Hematopoietic multipotent progenitor cell treated with erythropoietin and hydrocortisone succinate and interleukin-3 and kit ligand, for 8 days (in vitro differentiated cells): ENCODE results near the gene GZMM.

Experiments
- DNase-seq: peaks from one replicate; pipeline ENCODE4 v3.0.0-alpha.2; 2015

GZMM gene

DNA sequence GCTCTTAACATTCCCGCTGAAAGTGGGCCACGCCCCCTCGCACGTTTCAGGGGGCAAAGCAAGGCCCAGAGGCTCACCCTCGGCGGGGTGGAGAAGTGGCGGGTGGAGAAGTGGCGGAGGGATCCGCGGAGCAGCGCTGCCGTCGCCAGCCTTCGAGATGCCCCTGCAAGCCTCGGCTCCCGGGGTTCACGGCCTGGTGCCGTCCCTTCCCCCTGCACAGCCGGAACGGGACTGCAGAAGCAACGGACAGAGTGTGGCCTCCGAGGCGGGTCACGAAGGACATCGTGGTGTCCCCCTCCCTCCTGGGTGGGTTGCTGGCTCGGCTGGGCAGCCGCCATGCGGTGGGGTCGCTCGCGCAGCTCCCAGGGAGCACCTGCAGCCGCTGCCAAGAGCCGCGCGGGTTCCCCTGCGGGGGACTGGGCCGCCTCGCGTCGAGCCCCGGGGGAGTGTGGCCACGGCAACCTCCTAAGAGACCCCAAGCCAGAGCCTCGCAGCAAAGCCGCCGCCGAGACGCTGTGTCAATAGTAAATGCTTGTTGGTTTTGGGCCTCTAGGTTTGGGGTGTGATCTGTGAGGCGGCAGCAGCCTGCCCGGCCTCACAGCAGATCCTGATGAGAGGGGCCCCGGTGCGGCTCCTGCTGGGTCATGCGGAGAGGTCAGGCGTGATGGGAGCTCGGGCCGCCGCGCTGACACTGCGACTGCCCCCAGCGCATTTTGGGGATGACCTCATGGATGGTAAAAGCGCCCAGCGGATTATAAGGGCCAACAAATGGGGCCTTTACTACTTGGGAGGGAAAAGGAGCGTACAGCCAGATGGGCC is 31.1 kb upstream of the GZMM start:
- no peak for DNase-seq

DNA sequence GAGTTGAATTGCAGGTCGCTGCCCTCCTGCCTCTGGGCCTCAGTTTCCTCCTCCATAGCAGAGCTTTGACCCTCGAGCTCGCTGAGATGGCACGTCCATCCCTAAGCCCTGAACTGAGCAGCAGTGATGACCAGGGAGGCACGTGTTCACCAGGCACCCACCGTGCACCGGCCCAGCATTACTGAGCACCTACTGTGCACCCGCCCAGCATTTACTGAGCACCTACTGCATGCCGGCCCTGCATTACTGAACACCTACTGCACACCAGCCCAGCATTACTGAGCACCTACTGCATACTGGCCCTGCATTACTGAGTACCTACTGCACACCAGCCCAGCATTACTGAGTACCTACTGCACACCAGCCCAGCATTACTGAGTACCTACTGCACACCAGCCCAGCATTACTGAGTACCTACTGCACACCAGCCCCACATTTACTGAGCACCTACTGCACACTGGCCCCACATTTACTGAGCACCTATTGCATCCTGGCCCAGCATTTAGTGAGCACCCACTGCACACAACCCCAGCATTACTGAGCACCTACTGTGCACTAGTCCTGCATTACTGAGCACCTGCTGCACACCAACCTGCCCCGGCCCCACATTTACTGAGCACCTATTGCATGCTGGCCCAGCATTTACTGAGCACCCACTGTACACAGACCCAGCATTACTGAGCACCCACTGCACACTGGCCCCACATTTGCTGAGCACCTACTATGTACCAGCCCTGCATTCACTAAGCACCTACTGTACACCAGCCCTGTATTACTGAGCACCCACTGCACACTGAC is 30.3 kb upstream of the GZMM start:
- DNase-seq = no peak

DNA sequence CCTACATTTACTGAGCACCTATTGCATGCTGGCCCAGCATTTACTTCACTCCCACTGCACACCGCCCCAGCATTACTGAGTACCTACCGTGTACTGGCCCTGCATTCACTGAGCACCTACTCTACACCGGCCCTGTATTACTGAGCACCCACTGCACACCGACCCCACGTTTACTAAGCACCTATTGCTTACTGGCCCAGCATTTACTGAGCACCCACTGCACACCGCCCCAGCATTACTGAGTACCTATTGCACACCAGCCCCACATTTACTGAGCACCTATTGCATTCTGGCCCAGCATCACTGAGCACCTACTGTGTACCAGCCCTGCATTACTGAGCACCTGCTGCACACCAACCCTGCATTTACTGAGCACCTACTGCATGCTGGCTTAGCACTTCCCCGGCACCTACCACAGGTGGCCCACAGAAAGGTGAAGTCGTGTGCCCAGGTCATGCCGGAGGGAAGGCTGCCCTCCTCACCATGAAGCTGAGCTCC is 29.6 kb upstream of the GZMM start:
- no peak for DNase-seq

DNA sequence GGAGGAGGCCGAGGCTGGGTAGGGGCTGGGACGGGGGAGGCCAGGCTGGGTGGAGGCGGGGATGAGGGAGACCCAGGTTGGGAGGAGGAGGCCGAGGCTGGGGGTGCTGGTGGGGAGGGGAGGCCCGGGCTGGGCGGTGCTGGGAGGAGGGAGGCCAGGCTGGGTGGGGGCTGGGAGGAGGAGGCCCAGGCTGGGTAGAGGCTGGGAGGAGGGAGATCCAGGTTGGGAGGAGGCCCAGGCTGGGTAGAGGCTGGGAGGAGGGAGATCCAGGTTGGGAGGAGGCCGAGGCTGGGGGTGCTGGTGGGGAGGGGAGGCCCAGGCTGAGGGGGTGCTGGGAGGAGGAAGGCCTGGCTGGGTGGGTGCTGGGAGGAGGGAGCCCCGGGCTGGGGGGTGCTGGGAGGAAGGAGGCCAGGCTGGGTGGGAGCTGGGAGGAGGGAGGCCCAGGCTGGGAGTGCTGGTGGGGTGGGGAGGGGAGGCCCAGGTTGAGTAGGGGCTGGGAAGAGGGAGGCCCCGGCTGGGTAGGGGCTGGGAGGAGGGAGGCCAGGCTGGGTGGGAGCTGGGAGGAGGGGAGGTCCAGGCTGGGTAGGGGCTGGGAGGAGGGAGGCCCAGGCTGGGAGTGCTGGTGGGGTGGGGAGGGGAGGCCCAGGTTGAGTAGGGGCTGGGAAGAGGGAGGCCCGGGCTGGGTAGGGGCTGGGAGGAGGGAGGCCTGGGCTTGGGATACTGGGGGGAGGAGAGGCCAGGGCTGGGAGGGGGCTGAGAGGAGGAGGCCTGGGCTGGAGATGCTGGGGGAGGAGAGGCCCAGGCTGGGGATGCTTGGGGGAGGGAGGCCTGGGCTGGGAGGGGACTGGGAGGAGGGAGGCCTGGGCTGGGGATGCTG is 25.9 kb upstream of the GZMM start:
- no peak for DNase-seq

DNA sequence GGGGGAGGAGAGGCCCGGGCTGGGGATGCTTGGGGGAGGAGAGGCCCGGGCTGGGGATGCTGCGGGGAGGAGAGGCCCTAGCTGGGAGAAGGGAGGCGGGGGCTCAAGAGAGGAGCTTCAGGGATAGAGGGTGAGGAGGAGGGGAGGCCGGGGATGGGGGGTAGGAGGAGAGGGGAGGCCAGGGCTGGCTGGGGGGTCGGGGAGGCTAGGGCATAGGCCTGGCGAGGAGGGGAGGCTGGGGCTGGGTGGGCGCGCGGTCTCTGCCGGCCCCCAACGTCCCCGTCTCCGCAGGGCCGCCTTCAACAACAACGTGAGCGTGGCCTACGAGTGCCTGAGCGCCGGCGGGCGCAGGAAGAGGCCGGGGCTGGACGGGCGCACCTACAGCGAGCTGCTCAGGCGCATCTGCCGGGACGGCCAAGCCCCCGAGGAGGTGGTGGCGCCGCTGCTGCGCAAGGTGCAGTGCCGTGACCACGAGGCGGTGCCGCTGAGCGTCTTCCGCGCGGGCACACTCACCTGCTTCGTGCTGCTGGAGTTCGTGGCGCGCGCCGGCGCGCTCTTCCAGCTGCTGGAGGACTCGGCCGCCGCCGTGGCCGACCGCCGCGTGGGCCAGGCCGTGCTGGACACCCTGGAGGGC is 25.1 kb upstream of the GZMM start:
- DNase-seq = no peak

DNA sequence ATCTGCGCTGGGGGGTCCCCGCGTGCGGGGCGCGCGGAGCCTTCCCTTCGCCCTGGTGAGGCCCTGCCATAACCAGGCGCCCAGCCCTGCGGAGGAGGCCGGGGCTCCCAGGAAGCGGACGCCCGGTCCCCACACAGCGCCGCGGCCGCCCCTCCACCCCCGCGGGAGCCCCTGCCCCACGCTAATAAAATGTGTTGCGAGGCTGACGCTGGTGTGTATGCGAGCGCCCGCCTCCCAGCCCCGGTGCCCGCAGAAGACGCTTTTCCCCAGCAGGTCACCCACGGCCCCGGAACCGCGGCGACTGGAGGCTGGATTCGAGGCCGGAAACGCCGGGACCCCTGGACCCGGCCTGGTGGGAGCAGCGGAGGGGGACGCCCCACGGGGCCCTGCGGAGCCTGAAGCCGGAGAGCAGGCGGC is 24.4 kb upstream of the GZMM start:
- no peak for DNase-seq

DNA sequence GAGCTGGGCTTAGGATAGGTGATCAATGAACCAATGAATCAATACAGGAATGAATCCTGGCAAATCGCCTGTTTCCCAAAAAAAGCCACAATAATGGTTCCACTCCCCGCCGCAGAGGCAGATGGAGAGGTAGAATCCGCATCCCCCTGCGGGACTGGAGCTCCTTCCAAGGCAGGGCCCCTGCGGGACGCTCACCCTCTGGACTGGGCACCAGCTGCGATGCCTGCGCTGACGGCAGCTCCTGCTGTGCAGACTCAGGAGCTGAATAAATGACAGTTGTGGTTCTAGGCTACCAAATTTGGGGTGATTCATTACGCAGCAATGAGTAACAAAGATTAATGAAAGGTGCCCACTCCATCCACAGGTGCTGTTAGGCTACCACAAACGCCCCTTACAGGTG is 21.1 kb upstream of the GZMM start:
- no peak for DNase-seq

DNA sequence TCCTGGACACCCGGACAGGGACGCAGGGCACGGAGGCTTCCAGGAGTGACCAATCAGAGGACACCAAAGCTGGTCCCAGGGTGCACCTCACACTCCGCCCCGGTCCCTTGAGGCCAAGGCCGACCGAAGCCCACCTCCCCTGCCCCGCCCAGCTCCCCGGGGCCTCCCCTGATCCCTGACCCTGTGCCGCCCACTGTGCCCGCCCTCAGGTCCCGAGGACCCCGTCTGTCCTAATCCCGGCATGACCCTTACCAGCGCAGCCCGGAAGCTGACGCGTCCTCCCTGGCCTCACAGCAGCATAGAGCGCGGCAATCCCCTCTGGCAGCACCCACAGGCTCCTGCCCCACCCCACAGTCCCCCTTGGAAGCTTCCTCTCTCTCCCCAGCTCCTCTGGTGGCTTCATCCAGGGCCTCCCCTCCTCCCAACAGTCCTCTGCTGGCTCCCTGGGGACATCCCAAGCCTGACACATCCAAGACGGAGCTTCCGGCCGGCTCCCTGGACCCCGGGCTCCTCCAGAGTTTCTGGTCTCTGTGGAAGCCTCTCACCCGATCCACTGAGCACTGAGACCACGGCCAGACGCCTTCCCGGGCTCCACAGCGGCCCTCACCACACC is 19.7 kb upstream of the GZMM start:
- DNase-seq = no peak

DNA sequence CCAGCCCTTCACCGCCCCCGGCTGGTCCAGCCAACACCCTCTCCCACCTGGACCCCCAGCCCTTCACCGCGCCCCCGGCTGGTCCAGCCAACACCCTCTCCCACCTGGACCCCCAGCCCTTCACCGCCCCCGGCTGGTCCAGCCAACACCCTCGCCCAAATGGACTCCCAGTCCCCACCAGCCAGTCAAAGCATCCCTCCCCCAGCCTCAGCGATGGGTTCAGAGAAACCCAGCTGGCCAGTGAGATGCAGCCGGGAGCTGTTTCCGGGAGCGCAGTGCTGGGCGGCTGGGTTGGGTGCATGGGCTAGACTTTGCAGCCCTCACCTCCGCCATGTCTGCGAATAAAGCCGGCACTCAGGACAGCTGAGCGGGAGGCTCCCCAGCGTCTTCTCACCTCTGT is 18.8 kb upstream of the GZMM start:
- no peak for DNase-seq

DNA sequence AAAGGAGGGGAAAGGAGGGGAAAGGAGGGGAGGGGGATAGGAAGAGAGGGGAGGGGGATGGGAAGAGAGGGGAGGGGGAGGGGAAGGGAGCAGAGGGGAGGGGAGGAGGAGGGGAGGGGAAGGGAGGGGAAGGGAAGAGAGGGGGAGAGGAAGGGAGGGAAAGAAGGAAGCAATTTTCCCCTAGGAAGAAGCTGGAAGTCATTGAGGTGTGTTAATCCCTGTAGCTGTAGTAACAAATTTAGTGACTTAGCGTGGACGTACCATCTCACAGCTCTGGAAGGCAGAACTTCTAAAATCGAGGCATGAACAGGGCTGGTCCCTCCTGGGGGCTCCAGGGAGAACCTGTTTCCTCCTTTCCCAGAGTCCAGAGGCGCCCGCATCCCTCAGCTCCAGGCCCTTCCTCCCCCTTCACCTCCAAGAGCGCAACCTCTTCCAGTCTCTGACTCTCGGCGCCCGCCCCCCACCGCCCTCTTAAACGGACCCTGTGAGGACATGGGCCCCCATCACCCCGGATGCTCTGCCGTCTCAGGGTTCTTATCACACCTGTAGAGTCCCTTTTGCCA is 17.9 kb upstream of the GZMM start:
- no peak for DNase-seq

DNA sequence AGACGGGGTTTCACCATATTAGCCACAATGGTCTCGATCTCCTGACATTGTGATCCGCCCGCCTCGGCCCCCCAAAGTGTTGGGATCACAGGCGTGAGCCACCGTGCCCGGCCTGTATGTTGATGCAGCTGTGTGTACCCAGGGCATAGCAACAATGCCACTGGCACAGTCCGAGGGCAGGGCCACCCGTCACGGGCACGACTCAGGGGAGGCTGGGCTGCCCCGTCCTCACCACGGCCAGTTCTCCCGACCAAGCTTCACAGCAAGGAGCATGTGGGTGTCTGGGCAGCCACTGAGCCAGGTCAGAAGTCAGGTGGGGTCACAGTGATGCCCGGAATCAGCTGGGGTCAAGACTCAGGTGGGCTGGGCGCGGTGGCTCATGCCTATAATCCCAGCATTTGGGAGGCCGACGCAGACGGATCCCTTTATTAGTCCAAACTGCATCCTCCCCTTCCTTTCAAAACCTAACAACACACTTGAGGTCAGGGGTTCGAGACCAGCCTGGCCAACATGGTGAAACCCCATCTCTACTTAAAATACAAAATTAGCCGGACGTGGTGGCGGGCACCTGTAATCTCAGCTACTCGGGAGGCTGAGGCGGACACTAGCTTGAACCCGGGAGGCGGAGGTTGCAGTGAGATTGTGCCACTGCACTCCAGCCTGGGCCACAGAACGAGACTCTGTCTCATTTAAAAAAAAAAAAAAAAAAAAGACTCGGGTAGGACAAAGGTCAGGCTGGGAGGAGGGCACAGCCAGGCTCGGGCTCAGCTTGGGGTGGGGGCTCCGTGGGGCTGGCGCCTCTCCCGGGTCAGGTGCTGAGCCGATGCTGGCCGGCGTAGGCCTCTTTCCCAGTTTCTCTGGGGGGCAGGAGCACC is 13.5 kb upstream of the GZMM start:
- DNase-seq = no peak

DNA sequence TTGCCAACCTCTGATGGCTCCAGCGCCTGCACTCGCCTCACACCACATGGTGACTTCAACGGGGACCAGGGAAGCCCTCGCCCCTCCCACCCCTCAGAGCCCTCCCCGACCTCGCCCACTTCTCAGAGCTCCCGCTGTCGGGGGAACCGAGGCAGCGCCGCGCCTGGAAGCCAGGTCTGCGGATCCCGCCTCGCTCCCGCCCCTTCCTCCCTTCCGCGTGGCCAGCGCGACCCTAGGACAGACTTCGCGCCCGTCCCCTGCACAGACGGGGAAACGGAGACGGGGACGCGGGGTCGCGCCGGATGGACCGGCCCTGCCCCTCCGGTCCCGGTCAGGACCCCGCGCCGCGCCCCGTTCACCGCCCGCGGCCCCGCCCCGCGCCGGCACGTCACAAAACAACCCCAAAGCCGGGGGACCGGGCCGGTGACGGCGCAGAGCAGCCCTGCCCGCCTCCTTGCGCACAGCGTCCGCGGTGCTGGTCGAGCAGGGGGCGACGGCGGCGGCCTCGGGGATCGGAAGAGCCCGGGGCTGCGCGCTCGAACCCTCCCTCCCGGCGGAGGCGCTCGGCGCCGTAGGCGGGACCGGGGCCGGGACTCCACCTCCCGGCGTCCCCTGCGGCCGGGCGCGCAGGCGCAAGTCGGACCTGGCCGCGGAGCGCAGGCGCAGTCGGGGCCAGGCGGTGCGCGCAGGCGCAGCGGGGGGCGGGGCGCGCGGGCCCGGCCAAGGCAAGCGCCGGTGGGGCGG is 12.7 kb upstream of the GZMM start:
- DNase-seq = peak; percentile 84

DNA sequence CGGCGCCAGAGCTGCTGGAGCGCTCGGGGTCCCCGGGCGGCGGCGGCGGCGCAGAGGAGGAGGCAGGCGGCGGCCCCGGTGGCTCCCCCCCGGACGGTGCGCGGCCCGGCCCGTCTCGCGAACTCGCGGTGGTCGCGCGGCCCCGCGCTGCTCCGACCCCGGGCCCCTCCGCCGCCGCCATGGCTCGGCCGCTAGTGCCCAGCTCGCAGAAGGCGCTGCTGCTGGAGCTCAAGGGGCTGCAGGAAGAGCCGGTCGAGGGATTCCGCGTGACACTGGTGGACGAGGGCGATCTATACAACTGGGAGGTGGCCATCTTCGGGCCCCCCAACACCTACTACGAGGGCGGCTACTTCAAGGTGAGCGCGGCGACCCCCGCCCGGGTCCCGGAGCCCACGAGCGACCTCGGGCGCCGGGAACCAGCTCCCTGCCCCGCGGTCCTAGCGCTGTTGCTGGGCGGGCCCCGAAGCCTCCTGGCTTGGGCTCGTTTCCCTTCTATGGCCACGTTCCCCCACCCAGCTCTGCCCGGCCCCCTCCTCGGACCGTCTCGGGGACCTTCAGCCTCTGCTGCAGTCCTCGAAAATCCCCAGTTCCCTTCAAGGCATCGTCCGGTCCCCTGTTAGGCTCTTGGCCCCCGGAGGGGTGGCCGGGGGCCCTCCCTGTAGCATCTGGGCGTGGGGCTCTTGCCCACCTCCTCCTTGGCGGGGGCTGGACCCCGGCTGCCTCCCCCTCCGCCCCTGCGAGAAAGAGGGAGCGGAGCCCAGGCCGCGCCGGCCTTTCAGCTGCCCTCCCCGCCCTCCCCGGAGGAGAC is 11.9 kb upstream of the GZMM start, which contains the start of gene CDC34:
CDC34 (plus strand) TSS at position 8 of the 808 bp plus-strand sequence; CDS start at position 180, 172 bp downstream.
- DNase-seq = no peak

DNA sequence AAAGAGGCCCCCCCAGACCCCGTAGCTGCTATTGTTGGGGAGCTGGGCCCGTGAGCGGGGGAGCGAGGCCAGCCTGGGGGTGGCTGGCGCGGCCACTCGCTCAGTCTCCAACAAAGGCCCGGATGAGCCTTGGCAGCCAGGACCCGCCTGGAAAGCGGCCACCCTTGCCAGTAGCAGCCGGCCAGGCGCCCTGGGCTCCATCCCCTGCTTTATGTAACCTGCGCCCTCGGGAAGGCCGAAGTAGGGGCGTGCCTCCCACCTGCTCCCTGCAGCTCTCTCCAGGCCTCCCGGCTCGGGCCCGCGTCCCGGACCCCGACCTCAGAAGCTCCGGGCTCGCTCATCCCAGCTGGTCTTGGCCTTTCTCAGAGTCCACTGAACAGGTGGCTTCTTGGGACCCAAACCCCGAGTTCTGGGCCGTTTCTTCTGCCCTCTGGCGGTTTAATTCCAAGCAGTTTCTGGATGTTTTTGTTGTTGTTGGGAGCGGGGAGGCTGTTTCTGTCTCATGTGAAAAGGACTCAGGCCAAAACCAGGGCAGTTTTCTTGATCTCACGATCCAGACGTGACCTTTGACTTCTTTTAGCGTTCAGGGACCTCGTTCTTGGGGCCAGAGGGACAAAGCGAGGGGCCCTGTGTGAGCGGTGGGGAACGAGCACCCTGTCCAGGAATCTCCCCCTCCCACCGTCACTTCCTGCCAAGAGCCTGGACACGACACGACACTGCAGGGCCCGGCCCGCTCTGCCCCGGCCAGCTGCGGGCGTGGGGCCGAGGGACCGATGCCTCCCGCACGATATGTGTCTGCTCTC is 11.1 kb upstream of the GZMM start:
- peak; percentile 79 for DNase-seq

DNA sequence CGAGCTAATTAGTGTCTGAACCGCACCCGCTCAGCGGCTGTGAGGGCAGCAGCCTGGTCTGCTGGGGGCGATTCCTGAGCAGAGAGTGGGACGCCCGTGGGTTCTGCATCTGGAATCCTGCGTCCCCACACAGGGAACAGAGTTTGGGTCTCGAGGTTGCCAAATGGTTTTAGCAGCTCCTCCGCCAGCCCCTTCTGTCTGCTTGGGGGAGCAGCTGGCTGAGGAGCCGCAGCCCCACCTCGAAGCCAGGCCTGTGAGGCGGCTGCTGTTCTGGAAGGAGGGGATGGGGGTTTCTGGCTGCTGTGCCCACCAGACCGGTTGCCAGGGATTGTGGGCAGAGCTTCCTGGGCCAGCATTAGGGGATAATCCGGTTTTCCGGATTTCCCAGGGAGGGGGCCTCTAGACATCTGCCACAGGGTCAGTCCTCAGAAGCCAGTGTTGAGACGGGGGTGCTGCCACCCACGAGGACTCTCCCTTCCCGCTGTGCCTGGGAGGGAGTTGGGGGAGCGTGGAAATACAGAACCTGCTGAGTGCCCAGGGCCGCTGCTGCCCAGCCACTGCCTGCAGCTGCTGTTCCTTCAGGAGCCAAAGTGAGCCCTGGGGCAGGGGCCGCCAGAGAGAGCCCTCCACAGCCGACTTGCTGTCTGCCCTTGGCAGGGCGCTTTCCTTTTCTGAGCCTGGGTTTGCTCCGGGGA is 10.3 kb upstream of the GZMM start:
- DNase-seq = no peak

DNA sequence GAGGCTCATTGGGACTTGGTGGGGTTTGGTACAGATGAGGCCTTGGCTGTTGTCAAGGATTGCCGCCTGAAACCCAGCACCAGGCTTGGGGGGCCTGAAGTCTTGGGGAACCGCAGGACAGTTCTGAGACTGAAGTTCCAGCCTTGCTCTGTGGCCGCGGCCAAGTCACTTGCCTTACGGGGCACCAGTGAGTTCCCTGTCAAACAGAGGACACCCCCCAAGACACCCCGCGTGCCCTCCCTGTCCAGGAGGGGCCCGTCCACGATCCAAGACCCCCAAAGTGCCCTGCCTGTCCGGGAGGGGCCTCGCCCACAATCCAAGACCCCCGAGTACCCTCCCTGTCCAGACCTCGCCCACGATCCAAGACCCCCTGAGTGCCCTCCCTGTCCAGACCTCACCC is 9.8 kb upstream of the GZMM start:
- no peak for DNase-seq
